ENCODE data around the gene IQSEC1.

Gene IQSEC1

GRCh38 chr3:12878141-12878574 is 195.1 kb downstream of the IQSEC1 start:
- no peak overlapping the region for H3K4me3 ChIP-seq (ENCODE audit: low read length)
- no peaks in the 10 kb centered on the region for H3K36me3 ChIP-seq (ENCODE audit: control insufficient read depth, insufficient read depth, low read length, severe bottlenecking)
- no peaks in the 10 kb centered on the region for H3K9me3 ChIP-seq (ENCODE audit: control insufficient read depth, low read length)
- no peak for DNase-seq (ENCODE audit: low read depth)
- H3K4me1 ChIP-seq (ENCODE audit: control insufficient read depth, insufficient read depth, low read length) = no peaks in the 10 kb centered on the region
- no peak overlapping the region for H3K9ac ChIP-seq (ENCODE audit: low read length)
- H3K27me3 ChIP-seq (replicated peaks; ENCODE audit: control insufficient read depth, insufficient read depth, low read length) = peaks cover 23% of the 10 kb centered on the region

- Histone ChIP-seq H3K9me3 (ENCODE audit: control insufficient read depth, low read length) (no peaks in the 10 kb centered on the region), H3K4me1 (ENCODE audit: control insufficient read depth, insufficient read depth, low read length) (no peaks in the 10 kb centered on the region), H3K4me3 (ENCODE audit: low read length) (no peak overlapping the region), H3K27me3 (replicated peaks; ENCODE audit: control insufficient read depth, insufficient read depth, low read length) (peaks cover 19% of the 10 kb centered on the region), H3K36me3 (ENCODE audit: control insufficient read depth, insufficient read depth, low read length, severe bottlenecking) (no peaks in the 10 kb centered on the region), H3K9ac (ENCODE audit: low read length) (no peak overlapping the region)
- DNase-seq (ENCODE audit: low read depth) = no peak
Observed at GRCh38 chr3:12877040-12877439, 196.2 kb downstream of the IQSEC1 start.

- H3K4me3 ChIP-seq (ENCODE audit: low read length) = no peak overlapping the region
- DNase-seq (ENCODE audit: low read depth) = peak; percentile 31
- no peaks in the 10 kb centered on the region for H3K36me3 ChIP-seq (ENCODE audit: control insufficient read depth, insufficient read depth, low read length, severe bottlenecking)
- no peak overlapping the region for H3K9ac ChIP-seq (ENCODE audit: low read length)
- peaks cover 17% of the 10 kb centered on the region for H3K27me3 ChIP-seq (replicated peaks; ENCODE audit: control insufficient read depth, insufficient read depth, low read length)
- no peaks in the 10 kb centered on the region for H3K4me1 ChIP-seq (ENCODE audit: control insufficient read depth, insufficient read depth, low read length)
- no peaks in the 10 kb centered on the region for H3K9me3 ChIP-seq (ENCODE audit: control insufficient read depth, low read length)
Observed at GRCh38 chr3:12875857-12876836, 197.1 kb downstream of the IQSEC1 start.

GRCh38 chr3:12871404-12871983 is 201.7 kb downstream of the IQSEC1 start:
- no peak for DNase-seq (ENCODE audit: low read depth)
- H3K4me1 ChIP-seq (ENCODE audit: control insufficient read depth, insufficient read depth, low read length) = no peaks in the 10 kb centered on the region
- H3K4me3 ChIP-seq (ENCODE audit: low read length) = no peak overlapping the region
- no peaks in the 10 kb centered on the region for H3K36me3 ChIP-seq (ENCODE audit: control insufficient read depth, insufficient read depth, low read length, severe bottlenecking)
- H3K27me3 ChIP-seq (replicated peaks; ENCODE audit: control insufficient read depth, insufficient read depth, low read length) = peaks cover 17% of the 10 kb centered on the region
- H3K9ac ChIP-seq (ENCODE audit: low read length) = no peak overlapping the region
- H3K9me3 ChIP-seq (ENCODE audit: control insufficient read depth, low read length) = no peaks in the 10 kb centered on the region

- Histone ChIP-seq H3K4me1 (ENCODE audit: control insufficient read depth, insufficient read depth, low read length) (no peaks in the 10 kb centered on the region), H3K9me3 (ENCODE audit: control insufficient read depth, low read length) (no peaks in the 10 kb centered on the region), H3K36me3 (ENCODE audit: control insufficient read depth, insufficient read depth, low read length, severe bottlenecking) (no peaks in the 10 kb centered on the region), H3K4me3 (ENCODE audit: low read length) (no peak overlapping the region), H3K9ac (ENCODE audit: low read length) (no peak overlapping the region), H3K27me3 (replicated peaks; ENCODE audit: control insufficient read depth, insufficient read depth, low read length) (peaks cover 17% of the 10 kb centered on the region)
- peak; percentile 40 for DNase-seq (ENCODE audit: low read depth)
Observed at GRCh38 chr3:12870942-12871341, 202.3 kb downstream of the IQSEC1 start.

GRCh38 chr3:12869035-12869621 is 204.1 kb downstream of the IQSEC1 start:
- Histone ChIP-seq H3K9me3 (ENCODE audit: control insufficient read depth, low read length) (peaks cover 11% of the 10 kb centered on the region), H3K4me3 (ENCODE audit: low read length) (no peak overlapping the region), H3K9ac (ENCODE audit: low read length) (no peak overlapping the region), H3K4me1 (ENCODE audit: control insufficient read depth, insufficient read depth, low read length) (no peaks in the 10 kb centered on the region), H3K36me3 (ENCODE audit: control insufficient read depth, insufficient read depth, low read length, severe bottlenecking) (no peaks in the 10 kb centered on the region), H3K27me3 (replicated peaks; ENCODE audit: control insufficient read depth, insufficient read depth, low read length) (peaks cover 6% of the 10 kb centered on the region)
- DNase-seq (ENCODE audit: low read depth) = peak; percentile 46

- H3K4me1 ChIP-seq (ENCODE audit: control insufficient read depth, insufficient read depth, low read length) = no peaks in the 10 kb centered on the region
- peaks cover 11% of the 10 kb centered on the region for H3K9me3 ChIP-seq (ENCODE audit: control insufficient read depth, low read length)
- H3K27me3 ChIP-seq (replicated peaks; ENCODE audit: control insufficient read depth, insufficient read depth, low read length) = no peaks in the 10 kb centered on the region
- H3K9ac ChIP-seq (ENCODE audit: low read length) = no peak overlapping the region
- DNase-seq (ENCODE audit: low read depth) = peak; percentile 96
- H3K4me3 ChIP-seq (ENCODE audit: low read length) = no peak overlapping the region
- H3K36me3 ChIP-seq (ENCODE audit: control insufficient read depth, insufficient read depth, low read length, severe bottlenecking) = no peaks in the 10 kb centered on the region
Observed at GRCh38 chr3:12868039-12869034, 204.9 kb downstream of the IQSEC1 start.

- no peak for DNase-seq (ENCODE audit: low read depth)
- no peaks in the 10 kb centered on the region for H3K4me1 ChIP-seq (ENCODE audit: control insufficient read depth, insufficient read depth, low read length)
- H3K9ac ChIP-seq (ENCODE audit: low read length) = no peak overlapping the region
- peaks cover 11% of the 10 kb centered on the region for H3K9me3 ChIP-seq (ENCODE audit: control insufficient read depth, low read length)
- H3K27me3 ChIP-seq (replicated peaks; ENCODE audit: control insufficient read depth, insufficient read depth, low read length) = no peaks in the 10 kb centered on the region
- no peak overlapping the region for H3K4me3 ChIP-seq (ENCODE audit: low read length)
- no peaks in the 10 kb centered on the region for H3K36me3 ChIP-seq (ENCODE audit: control insufficient read depth, insufficient read depth, low read length, severe bottlenecking)
Observed at GRCh38 chr3:12866836-12867235, 206.4 kb downstream of the IQSEC1 start.

GRCh38 chr3:12865271-12865670 is 208.0 kb downstream of the IQSEC1 start:
- DNase-seq (ENCODE audit: low read depth) = no peak
- Histone ChIP-seq H3K9me3 (ENCODE audit: control insufficient read depth, low read length) (peaks cover 11% of the 10 kb centered on the region), H3K4me1 (ENCODE audit: control insufficient read depth, insufficient read depth, low read length) (no peaks in the 10 kb centered on the region), H3K36me3 (ENCODE audit: control insufficient read depth, insufficient read depth, low read length, severe bottlenecking) (no peaks in the 10 kb centered on the region), H3K27me3 (replicated peaks; ENCODE audit: control insufficient read depth, insufficient read depth, low read length) (no peaks in the 10 kb centered on the region), H3K9ac (ENCODE audit: low read length) (no peak overlapping the region), H3K4me3 (ENCODE audit: low read length) (no peak overlapping the region)

GRCh38 chr3:12862387-12862786 is 210.8 kb downstream of the IQSEC1 start:
- H3K4me1 ChIP-seq (ENCODE audit: control insufficient read depth, insufficient read depth, low read length) = no peaks in the 10 kb centered on the region
- DNase-seq (ENCODE audit: low read depth) = no peak
- H3K4me3 ChIP-seq (ENCODE audit: low read length) = no peak overlapping the region
- H3K27me3 ChIP-seq (replicated peaks; ENCODE audit: control insufficient read depth, insufficient read depth, low read length) = peaks cover 13% of the 10 kb centered on the region
- H3K9ac ChIP-seq (ENCODE audit: low read length) = no peak overlapping the region
- peaks cover 11% of the 10 kb centered on the region for H3K9me3 ChIP-seq (ENCODE audit: control insufficient read depth, low read length)
- no peaks in the 10 kb centered on the region for H3K36me3 ChIP-seq (ENCODE audit: control insufficient read depth, insufficient read depth, low read length, severe bottlenecking)
